Heart left ventricle (tissue), 16 donors: ENCODE data around the gene B3GNT2. TPM values are rescaled to one million over a fixed set of nuclear protein-coding genes. Genes with fewer than 3 reads are reported as not detected.

Experiments
- ATAC-seq, 4 donors: fragments of 200-7000 bp; cut with Tn5 transposase; one replicate each; pipeline ENCODE4 v1.9.1; 2020 to 2022; ENCODE audit warnings: moderate library complexity in 4 of 4, mild to moderate bottlenecking in 3 of 4, moderate number of reproducible peaks in 1 of 4
- DNase-seq, 5 donors: peaks; one replicate each; pipeline ENCODE4 v3.0.0-alpha.2; 2020
- H3K27ac ChIP-seq, 12 donors: fragments of 200-600 bp; sonication (generic) in 4 of 12; one replicate each; pipeline versions ENCODE4 v1.5.0 to v1.8.0; 2016 to 2022; ENCODE audit warnings: mild to moderate bottlenecking in 2 of 12
- H3K27me3 ChIP-seq, 9 donors: fragments of 200-600 bp; sonication (generic) in 2 of 9; one replicate each; pipeline versions ENCODE4 v1.5.1 to v1.8.0; 2016 to 2022; ENCODE audit warnings: mild to moderate bottlenecking in 3 of 9
- H3K36me3 ChIP-seq, 9 donors: fragments of 200-600 bp; sonication (generic) in 2 of 9; one replicate each; pipeline versions ENCODE4 v1.5.0 to v1.8.0; 2018 to 2022; ENCODE audit warnings: mild to moderate bottlenecking in 2 of 9
- H3K4me1 ChIP-seq, 12 donors: fragments of 200-600 bp; sonication (generic) in 4 of 12; one replicate each; pipeline versions ENCODE4 v1.5.0 to v1.8.0; 2016 to 2022; ENCODE audit warnings: mild to moderate bottlenecking in 3 of 12
- H3K4me3 ChIP-seq, 12 donors: fragments of 200-600 bp; sonication (generic) in 4 of 12; one replicate each; pipeline versions ENCODE4 v1.5.0 to v1.8.0; 2017 to 2022; ENCODE audit warnings: mild to moderate bottlenecking in 9 of 12, moderate library complexity in 4 of 12
- H3K9me3 ChIP-seq, 12 donors: fragments of 200-600 bp; sonication (generic) in 4 of 12; one replicate each; pipeline versions ENCODE4 v1.5.0 to v1.8.0; 2016 to 2022; ENCODE audit warnings: mild to moderate bottlenecking in 1 of 12
- POLR2A ChIP-seq, 2 donors: fragments of 450-650 bp; IDR thresholded peaks; one replicate each; pipeline ENCODE4 v1.6.1; 2017; ENCODE audit warnings: antibody characterized with exemption in 2 of 2, mild to moderate bottlenecking in 2 of 2, moderate library complexity in 2 of 2
- WGBS, 4 donors: extraction: QIAGEN DNeasy Blood & Tissue Kit in 2 of 4; methylation state at CpG; one replicate each; pipeline versions ENCODE4 v1.1.5 to v1.1.7; 2013 to 2018; 5-methylcytosine and 5-hydroxymethylcytosine counted together
- intact Hi-C, 10 donors: fragments of 100-400 bp; cut with DNase I; formaldehyde crosslinking; loops; one replicate each; pipeline versions ENCODE4 v1.11.1 to v1.14.2; 2022
- polyA plus RNA-seq, 2 donors: library from polyadenylated mRNA; stranded (reverse); fragments of 200-250 nt; gene quantifications; one replicate each; pipeline ENCODE4 v1.2.3, GENCODE V29; 2013
- total RNA-seq, 9 donors: library from RNA; depleted of rRNA in 2 of 9; stranded (reverse); fragments of >200 nt in 2 of 9; fragmentation: NEBNext Ultra II Directional in 3 of 9; extraction: Animal tissue kit (Norgen Biotek cat#: 25700) in 3 of 9; gene quantifications; one replicate each; pipeline versions ENCODE4 v1.1.0 to v1.2.4, GENCODE V29; 2016 to 2023
- TF ChIP-seq, protein P1 (sequence below), 12 donors: fragments of 200-600 bp; sonication (generic) in 4 of 12; IDR thresholded peaks; one replicate each; pipeline versions ENCODE4 v1.5.0 to v1.8.0; 2018 to 2022; ENCODE audit warnings: antibody characterized with exemption in 12 of 12, mild to moderate bottlenecking in 5 of 12
- donor health status: ischemic (EF 13 %, LVEDD 7.1; RV severe dilation, severe dysfunction).
- donor health status: healthy with polysubstance abuse.
- donor health status: DM: no; HTN: yes; CAD: no.
- donor health status: DM: no; HTN: no; CAD: no.
- donor health status: ischemic (EF 25% LVEDD 6.9; RV normal size, moderate dysfunction).
- donor health status: ischemic (EF 25% LVEDD 5.7; RV mildly dilated, moderate dysfunction).
- donor health status: healthy.
- donor health status: DM: yes; HTN: yes; CAD: no.
- donor health status: ischemic (EF 35%, LVEDD 5.7; RV mildly dilated, moderate dysfunction).
- donor health status: nonischemic (EF 11% LVEDD 7.7; RV severe dilation, severe dysfunction).
- donor health status: DM: yes; HTN: yes; CAD: no.
- donor health status: PGD.
- donor health status: ischemic (EF 29% LVEDD 5.4; RV normal size, mild dysfunction).
- donor health status: nonischemic (EF 23%, LVEDD 6.1; RV moderate dilation, normal function).

Gene B3GNT2
- total and polyA plus RNA-seq, 11 donors: 8.6 to 26.5 (median 18.4) TPM

- no peaks in the 10 kb centered on the region for H3K36me3 ChIP-seq
- peak overlapping the region in 1 of 12 donors; percentile 25 for H3K4me3 ChIP-seq
- DNase-seq: no peak
- H3K9me3 ChIP-seq: no peaks in the 10 kb centered on the region
- 41 to 58% (median 51%) methylated on average over 4 of the region's 4 CpGs for WGBS, 4 donors
- peak overlapping the region in 10 of 12 donors; percentile 2 to 71 (median 50) for H3K27ac ChIP-seq
- H3K27me3 ChIP-seq: no peaks in the 10 kb centered on the region
- intact Hi-C loops: loop anchor here in 1 of 10 donors (5.0 kb wide), 1 partner anchor 34 kb away; no protein-coding TSS in a partner anchor
- ATAC-seq: peak; percentile 7 to 57 (median 48)
- TF ChIP-seq, protein P1, sequence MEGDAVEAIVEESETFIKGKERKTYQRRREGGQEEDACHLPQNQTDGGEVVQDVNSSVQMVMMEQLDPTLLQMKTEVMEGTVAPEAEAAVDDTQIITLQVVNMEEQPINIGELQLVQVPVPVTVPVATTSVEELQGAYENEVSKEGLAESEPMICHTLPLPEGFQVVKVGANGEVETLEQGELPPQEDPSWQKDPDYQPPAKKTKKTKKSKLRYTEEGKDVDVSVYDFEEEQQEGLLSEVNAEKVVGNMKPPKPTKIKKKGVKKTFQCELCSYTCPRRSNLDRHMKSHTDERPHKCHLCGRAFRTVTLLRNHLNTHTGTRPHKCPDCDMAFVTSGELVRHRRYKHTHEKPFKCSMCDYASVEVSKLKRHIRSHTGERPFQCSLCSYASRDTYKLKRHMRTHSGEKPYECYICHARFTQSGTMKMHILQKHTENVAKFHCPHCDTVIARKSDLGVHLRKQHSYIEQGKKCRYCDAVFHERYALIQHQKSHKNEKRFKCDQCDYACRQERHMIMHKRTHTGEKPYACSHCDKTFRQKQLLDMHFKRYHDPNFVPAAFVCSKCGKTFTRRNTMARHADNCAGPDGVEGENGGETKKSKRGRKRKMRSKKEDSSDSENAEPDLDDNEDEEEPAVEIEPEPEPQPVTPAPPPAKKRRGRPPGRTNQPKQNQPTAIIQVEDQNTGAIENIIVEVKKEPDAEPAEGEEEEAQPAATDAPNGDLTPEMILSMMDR (IDR thresholded peaks at IDR 0.05): no peak
- TF ChIP-seq POLR2A (IDR thresholded peaks at IDR 0.05): no peak
- H3K4me1 ChIP-seq: peaks cover 0 to 47% (median 22%) of the 10 kb centered on the region in 12 donors
Observed at GRCh38 chr2:62186156-62186905, 9.6 kb upstream of the B3GNT2 start.

DNA sequence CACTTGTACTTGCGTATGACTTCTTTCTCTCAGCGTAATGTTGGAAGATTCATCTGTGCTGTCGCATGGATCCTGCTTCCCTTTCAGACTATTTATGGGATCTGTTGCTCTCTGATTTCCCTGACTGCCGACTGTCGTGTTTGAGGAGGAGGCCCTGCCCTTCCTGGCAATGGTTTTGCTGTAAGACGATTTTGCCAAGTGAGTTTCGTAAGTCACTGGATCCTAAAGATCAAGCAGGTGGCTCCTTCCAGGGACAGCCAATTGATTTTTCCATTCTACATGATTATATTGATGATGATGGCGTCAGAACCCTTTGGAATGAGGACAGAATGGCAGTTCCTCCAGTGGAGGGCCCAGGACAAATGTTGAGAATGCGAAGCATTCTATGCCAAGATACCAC is 8.7 kb upstream of the B3GNT2 start:
- DNase-seq: peak in 1 of 5 donors; percentile 44
- H3K9me3 ChIP-seq: no peaks in the 10 kb centered on the region
- ATAC-seq: peak in 3 of 4 donors; percentile 27 to 60 (median 50)
- intact Hi-C loops: loop anchor here in 1 of 10 donors (5.0 kb wide), 1 partner anchor 35 kb away; no protein-coding TSS in a partner anchor
- H3K4me3 ChIP-seq: peak overlapping the region in 1 of 12 donors; percentile 25
- 31 to 46% (median 35%) methylated on average over 9 of the region's 9 CpGs for WGBS, 4 donors
- peak overlapping the region in 10 of 12 donors; percentile 19 to 71 (median 50) for H3K27ac ChIP-seq
- no peaks in the 10 kb centered on the region for H3K27me3 ChIP-seq
- TF ChIP-seq, protein P1 (IDR thresholded peaks at IDR 0.05): no peak
- TF ChIP-seq POLR2A (IDR thresholded peaks at IDR 0.05): no peak
- no peaks in the 10 kb centered on the region for H3K36me3 ChIP-seq
- H3K4me1 ChIP-seq: peaks cover 0 to 47% (median 22%) of the 10 kb centered on the region in 12 donors

- ATAC-seq: no peak
- Histone ChIP-seq H3K4me1 (peaks cover 0 to 47% (median 24%) of the 10 kb centered on the region in 12 donors), H3K9me3 (no peaks in the 10 kb centered on the region), H3K27ac (peak overlapping the region in 4 of 12 donors; percentile 55 to 69 (median 65)), H3K36me3 (no peaks in the 10 kb centered on the region), H3K4me3 (no peak overlapping the region), H3K27me3 (no peaks in the 10 kb centered on the region)
- TF ChIP-seq, protein P1 (IDR thresholded peaks at IDR 0.05): no peak
- no peak for TF ChIP-seq POLR2A (IDR thresholded peaks at IDR 0.05)
- intact Hi-C loops: loop anchor here in 1 of 10 donors (5.0 kb wide), 1 partner anchor 36 kb away; no protein-coding TSS in a partner anchor
- WGBS, 4 donors: 64 to 76% (median 69%) methylated on average over 3 of the region's 3 CpGs
- DNase-seq: no peak
Observed at GRCh38 chr2:62188416-62188815, 7.5 kb upstream of the B3GNT2 start.

- intact Hi-C loops: loop anchor here in 1 of 10 donors (5.0 kb wide), 1 partner anchor 37 kb away; no protein-coding TSS in a partner anchor
- DNase-seq (no peak), ATAC-seq (no peak)
- Histone ChIP-seq H3K36me3 (no peaks in the 10 kb centered on the region), H3K4me3 (no peak overlapping the region), H3K27ac (peak overlapping the region in 9 of 12 donors; percentile 6 to 71 (median 57)), H3K4me1 (peaks cover 0 to 47% (median 24%) of the 10 kb centered on the region in 12 donors), H3K27me3 (no peaks in the 10 kb centered on the region), H3K9me3 (no peaks in the 10 kb centered on the region)
- TF ChIP-seq, protein P1 (IDR thresholded peaks at IDR 0.05): no peak
- no peak for TF ChIP-seq POLR2A (IDR thresholded peaks at IDR 0.05)
- WGBS, 4 donors: 94 to 98% (median 95%) methylated on average over 5 of the region's 5 CpGs
Observed at GRCh38 chr2:62189196-62189595, 6.7 kb upstream of the B3GNT2 start.
